ENCODE data around the gene UBA7. TPM values are rescaled to one million over a fixed set of nuclear protein-coding genes. Genes with fewer than 3 reads are reported as not detected.

UBA7 gene
- total RNA-seq, 1 experiment from 2014 or later: 0.85 TPM

DNA sequence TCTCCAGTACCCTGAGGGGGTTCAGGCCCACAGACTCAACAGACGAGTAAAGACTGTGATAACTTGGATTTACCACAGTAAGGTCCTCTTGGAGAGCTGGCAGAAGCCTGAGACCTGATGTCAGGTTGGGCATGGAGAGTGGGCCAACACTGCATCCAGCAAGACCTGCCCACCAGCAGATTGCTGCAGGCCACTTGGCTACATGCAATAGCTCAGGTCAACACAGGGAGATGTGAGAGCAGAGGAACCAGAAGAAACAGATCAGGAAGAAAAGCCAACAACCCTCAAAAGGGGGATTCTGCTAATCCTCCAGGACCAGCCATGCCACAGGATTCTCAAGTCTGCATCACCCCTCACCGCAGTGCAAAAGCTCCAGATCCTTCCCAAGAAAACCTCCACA, 25.7 kb downstream of the UBA7 start:
- no peak overlapping the region for H3K18ac ChIP-seq (ENCODE audit: insufficient read length, low read depth, low read length)
- H4K91ac ChIP-seq (ENCODE audit: insufficient read length, low read depth, low read length): no peak overlapping the region
- H3K56ac ChIP-seq (ENCODE audit: insufficient read length, low read depth, low read length): no peak overlapping the region
- no peak overlapping the region for H2AK5ac ChIP-seq (ENCODE audit: insufficient read length, low read length)
- Mint-ChIP-seq H3K27ac (no peak overlapping the region), H3K4me3 (no peak overlapping the region), H3K27me3 (ENCODE audit: low read depth) (no peaks in the 10 kb centered on the region; the same call in 1 of the 2 replicates), H3K9me3 (no peaks in the 10 kb centered on the region; a peak in 1 of 5 replicates), H3K36me3 (ENCODE audit: insufficient read depth in 1 of 3, low read depth in 3 of 3) (peaks cover 10 to 21% (median 18%) of the 10 kb centered on the region in 3 experiments), H3K4me1 (peaks cover 15 to 23% of the 10 kb centered on the region in 2 experiments)
- H2BK12ac ChIP-seq (ENCODE audit: insufficient read length, low read depth, low read length): no peak overlapping the region
- no peak overlapping the region for H3K4ac ChIP-seq (ENCODE audit: low read depth, low read length)
- H2BK15ac ChIP-seq (ENCODE audit: low read depth, low read length): no peak overlapping the region
- no peaks in the 10 kb centered on the region; the same call in 1 of the 2 replicates for H3K27me3 ChIP-seq (ENCODE audit: insufficient read depth, low read length)
- H4K5ac ChIP-seq (ENCODE audit: insufficient read length, low read depth, low read length): no peak overlapping the region
- TF ChIP-seq, protein P1, sequence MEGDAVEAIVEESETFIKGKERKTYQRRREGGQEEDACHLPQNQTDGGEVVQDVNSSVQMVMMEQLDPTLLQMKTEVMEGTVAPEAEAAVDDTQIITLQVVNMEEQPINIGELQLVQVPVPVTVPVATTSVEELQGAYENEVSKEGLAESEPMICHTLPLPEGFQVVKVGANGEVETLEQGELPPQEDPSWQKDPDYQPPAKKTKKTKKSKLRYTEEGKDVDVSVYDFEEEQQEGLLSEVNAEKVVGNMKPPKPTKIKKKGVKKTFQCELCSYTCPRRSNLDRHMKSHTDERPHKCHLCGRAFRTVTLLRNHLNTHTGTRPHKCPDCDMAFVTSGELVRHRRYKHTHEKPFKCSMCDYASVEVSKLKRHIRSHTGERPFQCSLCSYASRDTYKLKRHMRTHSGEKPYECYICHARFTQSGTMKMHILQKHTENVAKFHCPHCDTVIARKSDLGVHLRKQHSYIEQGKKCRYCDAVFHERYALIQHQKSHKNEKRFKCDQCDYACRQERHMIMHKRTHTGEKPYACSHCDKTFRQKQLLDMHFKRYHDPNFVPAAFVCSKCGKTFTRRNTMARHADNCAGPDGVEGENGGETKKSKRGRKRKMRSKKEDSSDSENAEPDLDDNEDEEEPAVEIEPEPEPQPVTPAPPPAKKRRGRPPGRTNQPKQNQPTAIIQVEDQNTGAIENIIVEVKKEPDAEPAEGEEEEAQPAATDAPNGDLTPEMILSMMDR (conservative IDR thresholded peaks at IDR 0.05): no peak
- no peak overlapping the region for H3T11ph ChIP-seq (ENCODE audit: low read length)
- no peak overlapping the region for H3K14ac ChIP-seq (ENCODE audit: insufficient read depth, low read length)
- no peaks in the 10 kb centered on the region for H3K9me3 ChIP-seq (ENCODE audit: control insufficient read depth, low read depth, low read length)
- H2BK5ac ChIP-seq (ENCODE audit: insufficient read length, low read length): no peak overlapping the region
- H3K23ac ChIP-seq (ENCODE audit: insufficient read length, low read depth, low read length): no peak overlapping the region
- peaks cover 2% of the 10 kb centered on the region; the same call in 1 of the 2 replicates for H3K79me2 ChIP-seq (ENCODE audit: insufficient read depth, low read length)
- peaks cover 5% of the 10 kb centered on the region for H3K23me2 ChIP-seq (ENCODE audit: insufficient read length, low read depth, low read length, poor library complexity, severe bottlenecking)
- no CpG with 5 or more reads among the region's 2 CpGs for WGBS (ENCODE audit: extremely low coverage, insufficient read length, low lambda C conversion rate)
- peaks cover 4% of the 10 kb centered on the region for H3K79me1 ChIP-seq (ENCODE audit: insufficient read depth, low read depth, low read length, poor library complexity, severe bottlenecking)
- no peak overlapping the region for H4K8ac ChIP-seq (replicated peaks; ENCODE audit: insufficient read length, low read depth, low read length)
- H3K4me1 ChIP-seq (ENCODE audit: insufficient read depth, low read length): no peaks in the 10 kb centered on the region
- no peak overlapping the region for H2AFZ ChIP-seq (ENCODE audit: low read length)
- H4K20me1 ChIP-seq (ENCODE audit: control insufficient read depth, insufficient read depth, insufficient read length): no peaks in the 10 kb centered on the region
- no peak for DNase-seq
- H2BK120ac ChIP-seq (ENCODE audit: low read depth, low read length, poor library complexity, severe bottlenecking): no peak overlapping the region
- H3K27ac ChIP-seq (ENCODE audit: insufficient read length, low read depth, low read length): no peak overlapping the region
- H2BK20ac ChIP-seq (ENCODE audit: low read depth, low read length, poor library complexity, severe bottlenecking): no peak overlapping the region
- no peak overlapping the region for H3K4me2 ChIP-seq (ENCODE audit: insufficient read depth, insufficient read length, low read length)
- no peak overlapping the region for H3K9ac ChIP-seq (ENCODE audit: extremely low read depth, insufficient read length, low read length)

Data from H9 (cell line).